Esophagus squamous epithelium (tissue), 5 donors: Measurements from ENCODE around the gene UBAC2. TPM values are rescaled to one million over a fixed set of nuclear protein-coding genes. Genes with fewer than 3 reads are reported as not detected.

Source experiments
- DNase-seq: peaks from one replicate; lab custom pipeline; 2025; lab: John Stamatoyannopoulos, UW
- H3K27ac ChIP-seq, 4 donors: fragments of 200-600 bp; sonication (generic); one replicate each; pipeline ENCODE4 v1.5.1; 2016 to 2019; ENCODE audit warnings: mild to moderate bottlenecking in 1 of 4
- H3K27me3 ChIP-seq, 4 donors: fragments of 200-600 bp; sonication (generic); 1 replicate in 3 of 4; 2 replicates in 1 of 4; pipeline versions ENCODE4 v1.5.1 to v1.6.0; 2017 to 2021; ENCODE audit warnings: antibody characterized with exemption in 1 of 4
- H3K36me3 ChIP-seq, 3 donors: fragments of 200-600 bp; sonication (generic); one replicate each; pipeline ENCODE4 v1.5.1; 2016 to 2019
- H3K4me1 ChIP-seq, 3 donors: fragments of 200-600 bp; sonication (generic); one replicate each; pipeline ENCODE4 v1.5.1; 2017 to 2019
- H3K4me3 ChIP-seq, 4 donors: fragments of 200-600 bp; sonication (generic); 1 replicate in 3 of 4; 2 replicates in 1 of 4; pipeline ENCODE4 v1.5.1; 2016 to 2019; ENCODE audit warnings: mild to moderate bottlenecking in 2 of 4, moderate library complexity in 1 of 4
- H3K9me3 ChIP-seq, 3 donors: fragments of 200-600 bp; sonication (generic); one replicate each; pipeline ENCODE4 v1.5.1; 2016 to 2019
- CTCF ChIP-seq, 6 experiments: fragments of 450-650 bp in 4 of 6; fragments of 200-600 bp in 2 of 6; sonication (generic) in 2 of 6; IDR thresholded peaks; one replicate each; pipeline ENCODE4 v1.5.1; 2016 to 2019; ENCODE audit warnings: antibody characterized with exemption in 6 of 6, mild to moderate bottlenecking in 4 of 6, moderate library complexity in 4 of 6
- POLR2A ChIP-seq, 4 donors: fragments of 450-650 bp; IDR thresholded peaks; one replicate each; pipeline ENCODE4 v1.6.1; 2017; ENCODE audit warnings: antibody characterized with exemption in 4 of 4, mild to moderate bottlenecking in 4 of 4, moderate library complexity in 3 of 4
- WGBS, 2 donors: methylation state at CpG; one replicate each; pipeline ENCODE4 v1.1.5; 2018; 5-methylcytosine and 5-hydroxymethylcytosine counted together
- intact Hi-C: fragments of 100-400 bp; cut with DNase I; formaldehyde crosslinking; loops from one replicate; pipeline ENCODE4 v1.15.0; 2022
- total RNA-seq, 4 donors: library from RNA; depleted of rRNA; stranded (reverse); fragments of >200 nt; gene quantifications; one replicate each; pipeline ENCODE4 v1.1.0, GENCODE V29; 2016
- donor health status: DM: yes; HTN: yes; CAD: no.

UBAC2 gene
- total RNA-seq, 4 donors from 2014 or later = 60.8 to 84.6 (median 75.0) TPM

DNA sequence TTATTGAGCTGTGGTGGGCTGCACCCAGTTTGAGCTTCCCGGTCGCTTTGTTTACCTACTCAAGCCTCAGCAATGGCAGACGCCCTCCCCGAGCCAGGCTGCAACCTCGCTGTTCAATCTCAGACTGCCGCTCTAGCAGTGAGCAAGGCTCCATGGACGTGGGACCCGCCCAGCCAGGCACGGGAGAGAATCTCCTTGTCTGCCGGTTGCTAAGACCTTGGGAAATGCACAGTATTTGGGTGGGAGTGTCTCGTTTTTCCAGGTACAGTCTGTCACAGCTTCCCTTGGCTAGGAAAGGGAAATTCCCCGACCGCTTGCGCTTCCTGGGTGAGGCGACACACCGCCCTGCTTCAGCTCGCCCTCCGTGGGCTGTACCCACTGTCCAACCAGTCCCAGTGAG is 27.7 kb upstream of the UBAC2 start:
- Histone ChIP-seq H3K9me3 (no peaks in the 10 kb centered on the region), H3K36me3 (no peaks in the 10 kb centered on the region), H3K27ac (no peak overlapping the region), H3K4me1 (peaks cover 0 to 11% (median 7%) of the 10 kb centered on the region in 3 donors), H3K4me3 (no peak overlapping the region), H3K27me3 (peaks cover 0 to 6% (median 0%) of the 10 kb centered on the region in 4 donors)
- TF ChIP-seq CTCF (IDR thresholded peaks at IDR 0.05) (no peak), POLR2A (IDR thresholded peaks at IDR 0.05) (no peak)
- intact Hi-C loops = no loop called here
- 70 to 90% methylated on average over 2 to 8 of the region's 18 CpGs for WGBS, 2 donors
- no peak for DNase-seq

DNA sequence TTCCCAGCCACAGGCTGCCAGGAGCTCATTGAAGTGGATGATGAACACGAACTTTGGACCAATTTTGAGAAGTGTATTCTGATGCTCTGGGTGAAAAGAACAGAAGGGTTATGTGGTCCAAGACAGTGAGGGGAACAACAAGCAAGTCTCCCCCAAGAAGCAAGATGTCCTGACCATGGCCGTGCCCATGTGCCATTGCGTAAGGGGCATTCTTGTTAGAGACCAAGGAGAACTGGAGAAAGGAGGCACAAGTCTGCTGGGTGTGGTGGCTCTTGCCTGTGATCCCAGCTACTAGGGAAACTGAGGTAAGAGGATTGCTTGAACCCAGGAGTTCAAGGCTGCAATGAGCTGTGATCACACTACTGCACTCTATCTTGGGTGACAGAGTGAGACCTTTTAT is 27.0 kb upstream of the UBAC2 start:
- WGBS, 2 donors = 85 to 92% methylated on average over 3 of the region's 3 CpGs
- H3K36me3 ChIP-seq = no peaks in the 10 kb centered on the region
- no peak overlapping the region for H3K4me3 ChIP-seq
- H3K4me1 ChIP-seq = peaks cover 4 to 18% (median 7%) of the 10 kb centered on the region in 3 donors
- DNase-seq = no peak
- TF ChIP-seq CTCF (IDR thresholded peaks at IDR 0.05) (no peak), POLR2A (IDR thresholded peaks at IDR 0.05) (no peak)
- no peaks in the 10 kb centered on the region for H3K9me3 ChIP-seq
- H3K27me3 ChIP-seq = peaks cover 0 to 6% (median 0%) of the 10 kb centered on the region in 4 donors
- no peak overlapping the region for H3K27ac ChIP-seq
- intact Hi-C loops = no loop called here

- peaks cover 0 to 6% (median 0%) of the 10 kb centered on the region in 4 donors for H3K27me3 ChIP-seq
- intact Hi-C loops = loop anchor here (5.0 kb wide), 2 partner anchors 93 to 263 kb away; no protein-coding TSS in a partner anchor
These were observed 26.0 kb upstream of the UBAC2 start for GRCh38 chr13:99174533-99175100.

GRCh38 chr13:99176309-99177276 is 24.1 kb upstream of the UBAC2 start:
- peak overlapping the region in 1 of 4 donors; percentile 43 for H3K4me3 ChIP-seq
- H3K27ac ChIP-seq = no peak overlapping the region
- peaks cover 6 to 40% (median 7%) of the 10 kb centered on the region in 3 donors for H3K4me1 ChIP-seq
- peaks cover 0 to 6% (median 0%) of the 10 kb centered on the region in 4 donors for H3K27me3 ChIP-seq
- intact Hi-C loops = loop anchor here (5.0 kb wide), 2 partner anchors 91 to 261 kb away; no protein-coding TSS in a partner anchor
- TF ChIP-seq CTCF (IDR thresholded peaks at IDR 0.05) = peak; percentile 82 to 94 (median 88)
- TF ChIP-seq POLR2A (IDR thresholded peaks at IDR 0.05) = no peak
- DNase-seq = no peak
- H3K9me3 ChIP-seq = no peaks in the 10 kb centered on the region
- no peaks in the 10 kb centered on the region for H3K36me3 ChIP-seq
- 18 to 19% methylated on average over 21 to 22 of the region's 24 CpGs for WGBS, 2 donors

More at GRCh38 chr13:99174533-99175100, 26.0 kb upstream of the UBAC2 start:
- DNase-seq = no peak
- H3K27ac ChIP-seq = no peak overlapping the region
- no peaks in the 10 kb centered on the region for H3K9me3 ChIP-seq
- TF ChIP-seq POLR2A (IDR thresholded peaks at IDR 0.05) (no peak), CTCF (IDR thresholded peaks at IDR 0.05) (no peak)
- H3K4me3 ChIP-seq = no peak overlapping the region
- 48 to 55% methylated on average over 2 of the region's 2 CpGs for WGBS, 2 donors
- H3K36me3 ChIP-seq = no peaks in the 10 kb centered on the region
- peaks cover 6 to 28% (median 7%) of the 10 kb centered on the region in 3 donors for H3K4me1 ChIP-seq
